RWPE2 (cell line): ENCODE results near the gene APIP.

Experiments
- ATAC-seq: fragments of 200-7000 bp; cut with Tn5 transposase; 3 replicates; pipeline ENCODE4 v1.9.1; 2021; ENCODE audit warnings: low read depth
- DNase-seq: peaks from one replicate; pipeline ENCODE4 v3.0.0-alpha.2; 2020; ENCODE audit warnings: low spot score
- H3K27ac ChIP-seq: fragments of 450-650 bp; 2 replicates; pipeline ENCODE4 v1.5.1; 2017; ENCODE audit warnings: mild to moderate bottlenecking; ENCODE audit not compliant: poor library complexity, severe bottlenecking
- H3K27me3 ChIP-seq: fragments of 250-450 bp; sonication (Bioruptor Pico); 2 replicates; pipeline ENCODE4 v1.5.1; 2021; ENCODE audit warnings: mild to moderate bottlenecking, moderate library complexity; ENCODE audit not compliant: insufficient read depth, poor library complexity, severe bottlenecking
- H3K36me3 ChIP-seq: fragments of 250-450 bp; sonication (Bioruptor Pico); 2 replicates; pipeline ENCODE4 v1.5.1; 2020; ENCODE audit warnings: low read depth, mild to moderate bottlenecking, moderate library complexity
- H3K4me1 ChIP-seq: fragments of 250-450 bp; sonication (Bioruptor Pico); 2 replicates; pipeline ENCODE4 v1.5.1; 2021; ENCODE audit warnings: mild to moderate bottlenecking, moderate library complexity; ENCODE audit not compliant: insufficient read depth, poor library complexity, severe bottlenecking
- H3K4me3 ChIP-seq: fragments of 250-450 bp; sonication (Bioruptor Pico); 2 replicates; pipeline ENCODE4 v1.5.1; 2021; ENCODE audit warnings: mild to moderate bottlenecking, moderate library complexity; ENCODE audit not compliant: severe bottlenecking
- H3K9me3 ChIP-seq: fragments of 250-450 bp; sonication (Bioruptor Pico); 2 replicates; pipeline ENCODE4 v1.5.1; 2021; ENCODE audit warnings: mild to moderate bottlenecking, moderate library complexity; ENCODE audit not compliant: severe bottlenecking
- TF ChIP-seq, protein P1 (sequence below): fragments of 450-650 bp; IDR thresholded peaks from one replicate; pipeline ENCODE4 v1.5.1; 2017; ENCODE audit warnings: mild to moderate bottlenecking, moderate library complexity; ENCODE audit not compliant: poor library complexity, severe bottlenecking

Gene APIP

DNA sequence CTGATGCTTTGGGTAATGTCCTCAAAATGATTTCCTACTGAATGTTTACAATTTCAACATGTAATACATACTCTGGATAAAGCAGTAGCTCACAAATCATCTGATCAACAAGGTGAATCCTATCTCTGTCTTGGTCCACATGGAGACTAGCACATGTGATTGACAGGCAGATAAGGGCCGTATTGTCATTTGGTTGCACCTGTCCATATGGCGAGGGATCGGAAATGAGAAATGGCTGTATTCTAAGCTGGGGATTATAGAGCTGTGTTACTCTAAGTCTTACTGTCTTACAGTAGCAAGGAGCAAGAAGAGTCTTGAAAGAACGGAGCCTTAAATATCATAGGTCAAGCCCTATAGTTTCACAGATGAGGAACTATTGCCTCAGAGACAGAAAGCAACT lies 55.7 kb downstream of the APIP start:
- DNase-seq = no peak
- Histone ChIP-seq H3K27me3 (no peaks in the 10 kb centered on the region), H3K36me3 (no peaks in the 10 kb centered on the region), H3K4me3 (no peak overlapping the region), H3K27ac (no peak overlapping the region), H3K9me3 (no peaks in the 10 kb centered on the region), H3K4me1 (peaks cover 6% of the 10 kb centered on the region)
- TF ChIP-seq, protein P1, sequence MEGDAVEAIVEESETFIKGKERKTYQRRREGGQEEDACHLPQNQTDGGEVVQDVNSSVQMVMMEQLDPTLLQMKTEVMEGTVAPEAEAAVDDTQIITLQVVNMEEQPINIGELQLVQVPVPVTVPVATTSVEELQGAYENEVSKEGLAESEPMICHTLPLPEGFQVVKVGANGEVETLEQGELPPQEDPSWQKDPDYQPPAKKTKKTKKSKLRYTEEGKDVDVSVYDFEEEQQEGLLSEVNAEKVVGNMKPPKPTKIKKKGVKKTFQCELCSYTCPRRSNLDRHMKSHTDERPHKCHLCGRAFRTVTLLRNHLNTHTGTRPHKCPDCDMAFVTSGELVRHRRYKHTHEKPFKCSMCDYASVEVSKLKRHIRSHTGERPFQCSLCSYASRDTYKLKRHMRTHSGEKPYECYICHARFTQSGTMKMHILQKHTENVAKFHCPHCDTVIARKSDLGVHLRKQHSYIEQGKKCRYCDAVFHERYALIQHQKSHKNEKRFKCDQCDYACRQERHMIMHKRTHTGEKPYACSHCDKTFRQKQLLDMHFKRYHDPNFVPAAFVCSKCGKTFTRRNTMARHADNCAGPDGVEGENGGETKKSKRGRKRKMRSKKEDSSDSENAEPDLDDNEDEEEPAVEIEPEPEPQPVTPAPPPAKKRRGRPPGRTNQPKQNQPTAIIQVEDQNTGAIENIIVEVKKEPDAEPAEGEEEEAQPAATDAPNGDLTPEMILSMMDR = no peak
- no peak for ATAC-seq

DNA sequence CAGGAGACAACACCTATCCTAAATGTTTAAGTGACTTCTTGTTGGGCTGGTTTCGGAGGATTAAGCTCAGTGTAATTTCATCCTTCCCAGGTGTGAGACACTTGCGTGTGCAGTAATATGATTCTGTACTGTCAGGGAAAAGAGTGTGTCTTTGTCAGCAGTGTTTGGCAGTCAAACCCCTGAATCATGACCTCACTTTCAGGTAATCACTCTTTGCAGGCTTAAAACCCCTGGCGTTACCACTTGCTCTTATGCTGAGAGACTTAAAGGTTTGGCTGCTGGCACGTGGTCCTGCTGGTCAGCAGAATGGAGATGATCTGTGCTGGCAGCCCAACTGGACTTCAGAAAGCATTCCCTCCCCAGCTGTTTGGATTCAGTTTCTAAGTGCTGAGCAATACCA lies 56.1 kb downstream of the APIP start:
- TF ChIP-seq, protein P1 = no peak
- Histone ChIP-seq H3K9me3 (no peaks in the 10 kb centered on the region), H3K4me3 (no peak overlapping the region), H3K4me1 (peaks cover 6% of the 10 kb centered on the region), H3K27me3 (no peaks in the 10 kb centered on the region), H3K36me3 (no peaks in the 10 kb centered on the region), H3K27ac (no peak overlapping the region)
- DNase-seq (no peak), ATAC-seq (peak; percentile 86)

DNA sequence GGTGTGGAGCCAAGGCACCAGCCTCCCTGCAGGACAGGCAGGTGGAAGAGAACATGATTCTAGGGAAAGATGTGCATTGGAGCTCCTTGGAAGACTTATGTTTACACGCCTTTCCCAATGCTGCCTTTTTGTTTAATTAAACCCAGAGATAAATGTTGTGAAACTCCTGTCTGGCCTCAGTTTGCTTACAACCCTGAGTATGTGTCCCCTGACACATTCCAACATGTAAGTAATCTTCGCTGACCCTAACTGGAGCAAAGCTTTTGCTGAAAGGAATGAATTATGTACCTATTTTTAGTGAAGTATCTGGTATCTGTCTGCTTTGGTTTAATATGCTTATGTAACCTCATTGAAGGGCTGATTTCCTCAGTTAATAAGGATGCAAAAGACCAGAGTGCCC lies 56.7 kb downstream of the APIP start:
- TF ChIP-seq, protein P1 = no peak
- ATAC-seq (no peak), DNase-seq (no peak)
- Histone ChIP-seq H3K9me3 (no peaks in the 10 kb centered on the region), H3K27me3 (no peaks in the 10 kb centered on the region), H3K4me1 (peaks cover 10% of the 10 kb centered on the region), H3K36me3 (no peaks in the 10 kb centered on the region), H3K27ac (no peak overlapping the region), H3K4me3 (no peak overlapping the region)

DNA sequence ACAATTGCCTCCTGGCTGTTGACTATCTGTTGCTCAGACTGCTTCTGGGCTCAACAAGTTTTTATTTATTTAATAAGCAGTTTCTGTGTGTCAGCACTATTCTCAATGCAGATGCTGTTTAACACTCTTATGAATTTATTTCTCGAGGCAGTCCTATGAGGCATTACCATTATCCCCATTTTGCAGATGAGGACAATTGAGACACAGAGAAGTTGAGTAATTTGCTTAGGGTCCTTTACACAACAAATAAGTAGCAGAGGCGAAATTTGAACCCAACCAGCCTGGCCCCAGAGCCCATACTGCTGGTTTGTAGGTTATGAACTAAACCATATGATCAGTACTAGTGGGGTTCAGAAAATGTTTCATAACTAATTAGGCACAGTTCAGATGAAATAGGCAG lies 58.7 kb downstream of the APIP start:
- TF ChIP-seq, protein P1 = no peak

DNA sequence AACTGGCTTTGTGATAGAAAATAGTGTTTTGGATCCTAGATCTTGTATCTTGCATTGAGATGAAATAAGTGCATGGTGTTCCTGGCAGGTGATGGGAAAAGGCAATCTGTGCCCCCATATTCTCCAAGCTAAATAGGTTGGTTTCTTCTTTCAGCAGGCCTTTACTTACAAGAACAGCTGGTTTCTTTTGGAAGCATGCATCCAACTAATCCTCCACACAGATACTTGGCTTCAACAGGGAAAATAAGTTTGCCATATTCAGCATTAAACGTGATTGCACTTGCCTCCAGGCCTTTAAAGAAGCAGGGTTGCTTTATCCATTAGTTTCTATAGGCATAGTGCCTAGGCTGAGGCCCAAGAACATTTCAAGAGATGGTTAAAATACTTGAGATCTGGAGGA lies 59.9 kb downstream of the APIP start:
- TF ChIP-seq, protein P1 = no peak
- ATAC-seq (no peak), DNase-seq (no peak)
- H3K9me3 ChIP-seq = no peaks in the 10 kb centered on the region
- H3K36me3 ChIP-seq = no peaks in the 10 kb centered on the region
- peaks cover 11% of the 10 kb centered on the region for H3K4me1 ChIP-seq
- H3K4me3 ChIP-seq = no peak overlapping the region
- H3K27me3 ChIP-seq = no peaks in the 10 kb centered on the region
- H3K27ac ChIP-seq = no peak overlapping the region

More for the DNA sequence above, 58.7 kb downstream of the APIP start:
- ATAC-seq (no peak), DNase-seq (no peak)
- H3K27me3 ChIP-seq = no peaks in the 10 kb centered on the region
- H3K9me3 ChIP-seq = no peaks in the 10 kb centered on the region
- H3K4me3 ChIP-seq = no peak overlapping the region
- H3K36me3 ChIP-seq = no peaks in the 10 kb centered on the region
- H3K27ac ChIP-seq = no peak overlapping the region
- H3K4me1 ChIP-seq = peaks cover 11% of the 10 kb centered on the region
